B cell (primary cell): ENCODE data around the gene FHIT. TPM values are rescaled to one million over a fixed set of nuclear protein-coding genes. Genes with fewer than 3 reads are reported as not detected.

Experiments used
- ATAC-seq: fragments of 200-7000 bp; cut with Tn5 transposase; one replicate; pipeline ENCODE4 v1.10.0; 2021; ENCODE audit warnings: low read depth, mild to moderate bottlenecking, moderate number of reproducible peaks, moderate library complexity
- CTCF ChIA-PET: fragments of 350-600 bp; sonication (Branson Sonifier 250); formaldehyde crosslinking; loops from one replicate; lab custom pipeline; 2021; ENCODE audit warnings: antibody characterized with exemption, inconsistent platforms; lab: Charles Lee
- POLR2A ChIA-PET: fragments of 350-600 bp; sonication (Branson Sonifier 250); formaldehyde crosslinking; loops from one replicate; lab custom pipeline; 2021; ENCODE audit warnings: antibody characterized with exemption; lab: Charles Lee
- DNase-seq: peaks from one replicate; pipeline ENCODE4 v3.0.0; 2013
- H2AFZ ChIP-seq: 2 replicates; pipeline ENCODE4 v1.6.1; 2012; ENCODE audit warnings: mild to moderate bottlenecking, low read depth, low read length; ENCODE audit not compliant: insufficient read depth, poor library complexity, severe bottlenecking
- H3K27ac ChIP-seq, 2 donors: 1 replicate in 1 of 2; 2 replicates in 1 of 2; pipeline ENCODE4 v1.5.1; 2012 to 2013; ENCODE audit warnings: low read length in 2 of 2, mild to moderate bottlenecking in 2 of 2, moderate library complexity in 1 of 2
- H3K27me3 ChIP-seq, 4 experiments: fragments of 200-600 bp in 1 of 4; sonication (generic) in 1 of 4; replicated peaks in 1 of 4; 1 replicate in 2 of 4; 2 replicates in 2 of 4; pipeline versions ENCODE4 v1.6.1 to v1.7.0; 2013 to 2016; ENCODE audit warnings: low read length in 3 of 4, mild to moderate bottlenecking in 2 of 4, mixed read lengths in 1 of 4, moderate library complexity in 1 of 4; ENCODE audit not compliant: insufficient read depth in 4 of 4, control insufficient read depth in 3 of 4; ENCODE audit errors: control extremely low read depth in 1 of 4
- H3K36me3 ChIP-seq, 2 experiments: replicated peaks in 1 of 2; 1 replicate in 1 of 2; 2 replicates in 1 of 2; pipeline versions ENCODE4 v1.6.1 to v1.7.1; 2013; ENCODE audit warnings: low read length in 1 of 2; ENCODE audit not compliant: insufficient read depth in 2 of 2, control insufficient read depth in 1 of 2; ENCODE audit errors: control extremely low read depth in 1 of 2, extremely low read depth in 1 of 2
- H3K4me1 ChIP-seq, 2 donors: fragments of 200-600 bp in 1 of 2; sonication (generic) in 1 of 2; 1 replicate in 1 of 2; 2 replicates in 1 of 2; pipeline versions ENCODE4 v1.5.1 to v1.6.1; 2013 to 2017; ENCODE audit warnings: low read length in 2 of 2; ENCODE audit not compliant: control insufficient read depth in 2 of 2, insufficient read depth in 2 of 2
- H3K4me2 ChIP-seq: replicated peaks from 2 replicates; pipeline ENCODE3; 2012; ENCODE audit warnings: mild to moderate bottlenecking, low read depth, low read length; ENCODE audit not compliant: poor library complexity, severe bottlenecking
- H3K4me3 ChIP-seq, 5 experiments: fragments of 200-600 bp in 1 of 5; sonication (generic) in 1 of 5; 1 replicate in 3 of 5; 2 replicates in 2 of 5; pipeline versions ENCODE4 v1.5.1 to v1.7.0; 2011 to 2016; ENCODE audit warnings: low read length in 4 of 5, mild to moderate bottlenecking in 4 of 5, low read depth in 2 of 5, control low read depth in 1 of 5, moderate library complexity in 1 of 5; ENCODE audit not compliant: insufficient read depth in 1 of 5; ENCODE audit errors: control extremely low read depth in 1 of 5, extremely low read depth in 1 of 5
- H3K79me2 ChIP-seq: fragments of 200-600 bp; sonication (generic); one replicate; pipeline ENCODE4 v1.6.0; 2016; ENCODE audit warnings: low read length; ENCODE audit not compliant: control insufficient read depth, insufficient read depth
- H3K9ac ChIP-seq: fragments of 200-600 bp; sonication (generic); 2 replicates; pipeline ENCODE4 v1.6.1; 2017; ENCODE audit warnings: mild to moderate bottlenecking, low read length, moderate library complexity
- H3K9me3 ChIP-seq, 3 donors: one replicate each; pipeline versions ENCODE4 v1.6.1 to v1.7.1; 2013; ENCODE audit warnings: low read length in 2 of 3; ENCODE audit not compliant: control insufficient read depth in 2 of 3, insufficient read depth in 1 of 3; ENCODE audit errors: control extremely low read depth in 1 of 3
- H4K20me1 ChIP-seq: 2 replicates; pipeline ENCODE4 v1.6.0; 2012; ENCODE audit warnings: mild to moderate bottlenecking, low read length; ENCODE audit not compliant: insufficient read depth, control insufficient read depth, poor library complexity, severe bottlenecking
- H3K27ac Mint-ChIP-seq: one replicate; pipeline ENCODE4 v1.8.0; 2021; ENCODE audit warnings: mixed read lengths
- H3K27me3 Mint-ChIP-seq: one replicate; pipeline ENCODE4 v1.8.0; 2021; ENCODE audit warnings: mixed read lengths
- H3K4me1 Mint-ChIP-seq: one replicate; pipeline ENCODE4 v1.8.0; 2021; ENCODE audit warnings: mixed read lengths
- H3K4me3 Mint-ChIP-seq: one replicate; pipeline ENCODE4 v1.8.0; 2021; ENCODE audit warnings: mixed read lengths
- H3K9me3 Mint-ChIP-seq: one replicate; pipeline ENCODE4 v1.8.0; 2022; ENCODE audit warnings: mixed read lengths; ENCODE audit not compliant: insufficient read depth
- CTCF ChIP-seq: fragments of 200-600 bp; IDR thresholded peaks from one replicate; pipeline ENCODE4 v1.8.0; 2022; ENCODE audit warnings: antibody characterized with exemption, mild to moderate bottlenecking
- EZH2 ChIP-seq: IDR thresholded peaks from 2 replicates; pipeline ENCODE4 v1.6.1; 2012; ENCODE audit warnings: borderline replicate concordance, low read depth, mild to moderate bottlenecking, moderate library complexity, low read length; ENCODE audit not compliant: insufficient read depth, poor library complexity, severe bottlenecking
- WGBS: methylation state at CpG from one replicate; pipeline ENCODE4 v1.1.5; 2013; ENCODE audit warnings: missing lambda C conversion rate; ENCODE audit not compliant: insufficient coverage; 5-methylcytosine and 5-hydroxymethylcytosine counted together
- intact Hi-C: fragments of 100-400 bp; cut with micrococcal nuclease; formaldehyde crosslinking; loops from one replicate; pipeline ENCODE4 v1.10.0; 2022
- polyA plus RNA-seq: library from polyadenylated mRNA; depleted of rRNA; stranded (reverse); fragments of >200 nt; gene quantifications from 2 replicates; pipeline ENCODE4 v1.2.3, GENCODE V29; 2012
- total RNA-seq, 2 donors: library from RNA; stranded (reverse); fragments of 120-200 nt in 1 of 2; gene quantifications; 1 replicate in 1 of 2; 2 replicates in 1 of 2; pipeline versions ENCODE4 v1.2.3 to v1.2.4, GENCODE V29; 2013 to 2022

Gene FHIT
- total and polyA plus RNA-seq, 2 donors (not counting 1 experiment from before 2014, with no cell fraction given), result 1.7 to 7.8 TPM

GRCh38 chr3:60810881-60811280 is 440.4 kb downstream of the FHIT start:
- no peaks in the 10 kb centered on the region for H3K27me3 ChIP-seq
- H3K27ac ChIP-seq, result no peak overlapping the region
- Mint-ChIP-seq H3K27ac (no peak overlapping the region), H3K9me3 (no peaks in the 10 kb centered on the region), H3K4me1 (no peaks in the 10 kb centered on the region), H3K27me3 (no peaks in the 10 kb centered on the region), H3K4me3 (no peak overlapping the region)
- H4K20me1 ChIP-seq, result no peaks in the 10 kb centered on the region
- CTCF ChIA-PET, result no interaction called here
- H3K4me3 ChIP-seq, result no peak overlapping the region
- H3K9me3 ChIP-seq, result no peaks in the 10 kb centered on the region
- H3K36me3 ChIP-seq, result no peaks in the 10 kb centered on the region
- no peak overlapping the region for H2AFZ ChIP-seq
- TF ChIP-seq EZH2, result no peak
- no peak for TF ChIP-seq CTCF
- WGBS, result no CpG with 5 or more reads among the region's 4 CpGs
- no peak overlapping the region for H3K9ac ChIP-seq
- intact Hi-C loops, result no loop called here
- no peaks in the 10 kb centered on the region for H3K4me1 ChIP-seq
- POLR2A ChIA-PET, result no interaction called here
- no peak overlapping the region for H3K4me2 ChIP-seq
- H3K79me2 ChIP-seq, result no peaks in the 10 kb centered on the region
- DNase-seq, result no peak
- ATAC-seq, result no peak

- Histone ChIP-seq H3K27me3 (no peaks in the 10 kb centered on the region), H3K9ac (no peak overlapping the region), H3K79me2 (no peaks in the 10 kb centered on the region), H3K36me3 (no peaks in the 10 kb centered on the region), H3K27ac (no peak overlapping the region), H4K20me1 (no peaks in the 10 kb centered on the region), H3K4me1 (no peaks in the 10 kb centered on the region), H3K9me3 (no peaks in the 10 kb centered on the region), H3K4me2 (no peak overlapping the region), H2AFZ (no peak overlapping the region), H3K4me3 (no peak overlapping the region)
- WGBS, result 86% methylated on average over 2 of the region's 4 CpGs
- H3K27ac Mint-ChIP-seq, result no peak overlapping the region
- no peaks in the 10 kb centered on the region for H3K4me1 Mint-ChIP-seq
- TF ChIP-seq EZH2 (no peak), CTCF (no peak)
- CTCF ChIA-PET, result no interaction called here
- no peaks in the 10 kb centered on the region for H3K27me3 Mint-ChIP-seq
- ATAC-seq (no peak), DNase-seq (no peak)
- no peak overlapping the region for H3K4me3 Mint-ChIP-seq
- POLR2A ChIA-PET, result no interaction called here
- intact Hi-C loops, result no loop called here
- no peaks in the 10 kb centered on the region for H3K9me3 Mint-ChIP-seq
Measured at GRCh38 chr3:60809857-60810610, 441.2 kb downstream of the FHIT start.
